Activated T-helper 2 cell treated with anti-CD3 and anti-CD28 coated beads, Interferon-gamma antibody, Interleukin-2, Interleukin-4, amounts not matched to agents 10 μg/mL and 5 μg/mL and 100 μg/mL, durations not matched to agents 14 hours and 24 hours and 36 hours (primary cell): ENCODE data around the gene PRR3. TPM values are rescaled to one million over a fixed set of nuclear protein-coding genes. Genes with fewer than 3 reads are reported as not detected.
A peak's percentile ranks its signal among the peaks of the same experiment; 100 is the strongest.

Source experiments
- DNase-seq: peaks from one replicate; pipeline ENCODE4 v3.0.0; 2021; ENCODE audit warnings: low spot score
- H3K27ac Mint-ChIP-seq: one replicate; pipeline ENCODE4 v1.8.0; 2021; ENCODE audit warnings: mixed read lengths
- H3K27me3 Mint-ChIP-seq: one replicate; pipeline ENCODE4 v1.8.0; 2021; ENCODE audit warnings: low read depth, mixed read lengths
- H3K36me3 Mint-ChIP-seq: one replicate; pipeline ENCODE4 v1.8.0; 2021; ENCODE audit warnings: low read depth, mixed read lengths
- H3K4me1 Mint-ChIP-seq: one replicate; pipeline ENCODE4 v1.8.0; 2021; ENCODE audit warnings: low read depth, mixed read lengths
- H3K4me3 Mint-ChIP-seq: one replicate; pipeline ENCODE4 v1.8.0; 2021; ENCODE audit warnings: low read depth, mild to moderate bottlenecking, moderate library complexity, mixed read lengths
- H3K9me3 Mint-ChIP-seq: one replicate; pipeline ENCODE4 v1.8.0; 2021; ENCODE audit warnings: mixed read lengths
- intact Hi-C: fragments of 100-400 bp; cut with micrococcal nuclease; formaldehyde crosslinking; loops from one replicate; pipeline ENCODE4 v1.15.1; 2023
- total RNA-seq: library from RNA; stranded (reverse); gene quantifications from 2 replicates; pipeline ENCODE4 v1.2.3, GENCODE V29; 2022

PRR3 gene
- total RNA-seq, 1 donor from 2014 or later = 35.0 TPM

- H3K9me3 Mint-ChIP-seq = no peaks in the 10 kb centered on the region
- peaks cover 2% of the 10 kb centered on the region for H3K27me3 Mint-ChIP-seq
- no peak for DNase-seq
- peak overlapping the region; percentile 67 for H3K27ac Mint-ChIP-seq
- intact Hi-C loops = loop anchor here (10.0 kb wide), 1 partner anchor 933 kb away; the partner anchor contains the start of genes ATP6V1G2, DDX39B and NFKBIL1
- peaks cover 54% of the 10 kb centered on the region for H3K4me1 Mint-ChIP-seq
- H3K36me3 Mint-ChIP-seq = peaks cover 95% of the 10 kb centered on the region
- H3K4me3 Mint-ChIP-seq = no peak overlapping the region
Measured at GRCh38 chr6:30612213-30612612, 55.1 kb downstream of the PRR3 start.

DNA sequence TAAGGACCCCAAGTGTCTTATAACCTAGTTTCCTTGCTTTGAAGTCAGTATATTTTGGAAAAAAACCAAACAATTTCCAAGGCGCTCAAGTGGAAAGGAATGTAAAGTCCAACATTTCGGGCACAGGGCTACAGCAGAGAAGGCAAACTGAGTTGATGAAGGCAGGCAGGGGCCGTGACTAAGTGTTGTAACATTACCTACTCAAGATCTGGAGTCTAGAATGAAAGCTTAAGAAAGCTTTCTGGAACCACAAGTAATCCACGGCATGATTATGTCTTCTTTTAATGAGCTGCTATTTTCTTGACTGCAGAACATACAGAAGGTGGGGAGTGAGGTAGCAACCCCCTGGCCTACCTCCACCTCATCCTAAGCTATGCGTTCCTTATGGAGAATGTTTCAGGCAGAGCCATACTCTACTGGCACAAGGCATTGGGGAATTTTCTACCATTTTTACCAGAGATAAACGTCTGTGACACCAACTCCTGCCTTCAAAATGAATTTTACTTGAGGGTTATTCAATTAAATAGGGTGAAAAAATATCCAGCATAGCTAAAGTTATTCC, 55.7 kb downstream of the PRR3 start:
- DNase-seq = no peak
- no peak overlapping the region for H3K27ac Mint-ChIP-seq
- H3K36me3 Mint-ChIP-seq = peaks cover 90% of the 10 kb centered on the region
- peaks cover 3% of the 10 kb centered on the region for H3K27me3 Mint-ChIP-seq
- intact Hi-C loops = loop anchor here (10.0 kb wide), 1 partner anchor 932 kb away; the partner anchor contains the start of genes ATP6V1G2, DDX39B and NFKBIL1
- H3K4me1 Mint-ChIP-seq = peaks cover 52% of the 10 kb centered on the region
- H3K4me3 Mint-ChIP-seq = peak overlapping the region; percentile 18
- H3K9me3 Mint-ChIP-seq = no peaks in the 10 kb centered on the region

Other genes with a start within 250 kb of the PRR3 start
- gene TRIM39, start 230.4 kb upstream of the PRR3 start, total RNA-seq = 11.2 and 13.0 TPM in 2 replicates
- gene RPP21, start 212.1 kb upstream of the PRR3 start, total RNA-seq = 40.6 and 41.9 TPM in 2 replicates
- gene HLA-E, start 67.8 kb upstream of the PRR3 start, total RNA-seq = 358 and 360 TPM in 2 replicates
- gene GNL1, start 806 bp upstream of the PRR3 start, total RNA-seq = 79.8 and 88.2 TPM in 2 replicates
- gene ABCF1, start 14.1 kb downstream of the PRR3 start, total RNA-seq = 102 and 112 TPM in 2 replicates
- gene PPP1R10, start 59.9 kb downstream of the PRR3 start, total RNA-seq = 96.7 and 102 TPM in 2 replicates
- 71.9 and 74.9 TPM in 2 replicates for gene MRPS18B, start 60.5 kb downstream of the PRR3 start, total RNA-seq
- gene ATAT1, start 69.6 kb downstream of the PRR3 start, total RNA-seq = 11.8 and 13.9 TPM in 2 replicates
- gene C6orf136, start 89.8 kb downstream of the PRR3 start, total RNA-seq = 23.1 and 28.2 TPM in 2 replicates
- gene DHX16, start 115.7 kb downstream of the PRR3 start, total RNA-seq = 48.4 and 48.5 TPM in 2 replicates
- 137 and 144 TPM in 2 replicates for gene PPP1R18, start 129.3 kb downstream of the PRR3 start, total RNA-seq
- gene NRM, start 133.7 kb downstream of the PRR3 start, total RNA-seq = 23.1 and 24.2 TPM in 2 replicates
- 88.3 and 96.6 TPM in 2 replicates for gene MDC1, start 160.0 kb downstream of the PRR3 start, total RNA-seq
- 1,115 and 1,128 TPM in 2 replicates for gene TUBB, start 163.1 kb downstream of the PRR3 start, total RNA-seq
- gene FLOT1, start 185.4 kb downstream of the PRR3 start, total RNA-seq = 201 and 214 TPM in 2 replicates
- gene IER3, start 187.3 kb downstream of the PRR3 start, total RNA-seq = 185 and 190 TPM in 2 replicates